Measurements from ENCODE around the gene PRSS22.

The PRSS22 gene

GRCh38 chr16:2828521-2828840, 29.5 kb downstream of the PRSS22 start:
- no peak for DNase-seq

DNA sequence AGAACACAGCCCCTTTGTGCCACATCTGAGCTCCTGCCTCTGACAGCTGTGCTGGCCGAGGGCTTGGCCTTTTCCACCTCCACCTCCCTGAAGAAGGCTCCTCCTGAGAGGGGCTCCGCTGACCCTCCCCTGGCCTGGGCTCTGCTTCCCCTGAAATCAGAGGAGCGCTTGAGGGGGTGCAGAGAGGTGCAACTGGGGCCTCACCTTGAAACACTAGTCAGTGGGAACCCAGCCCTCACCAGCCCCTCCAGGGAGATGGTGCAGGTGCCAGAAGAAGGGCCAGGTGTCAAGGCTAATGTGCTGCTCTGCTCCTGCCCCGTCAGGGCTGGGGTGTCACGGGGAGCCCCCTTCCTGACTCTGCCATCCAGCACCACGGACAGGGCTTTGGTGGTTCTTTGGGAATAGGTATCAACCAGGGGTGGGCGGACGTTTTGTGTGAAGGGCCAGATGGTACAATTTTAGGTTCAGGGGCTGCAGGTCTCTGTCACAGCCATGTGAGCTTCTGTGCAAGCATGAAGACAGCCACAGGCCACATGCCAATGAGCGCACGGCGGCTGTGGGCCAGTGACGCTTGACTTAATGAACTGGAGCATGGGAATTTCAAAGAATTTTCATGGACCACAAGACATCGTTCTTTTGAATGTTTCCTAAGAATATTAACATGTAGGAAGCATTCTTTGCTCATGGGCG, 30.0 kb downstream of the PRSS22 start:
- DNase-seq: no peak

- DNase-seq: no peak
These were observed 30.6 kb downstream of the PRSS22 start for GRCh38 chr16:2827374-2827791.

GRCh38 chr16:2826591-2827373, 31.2 kb downstream of the PRSS22 start:
- DNase-seq: no peak

DNA sequence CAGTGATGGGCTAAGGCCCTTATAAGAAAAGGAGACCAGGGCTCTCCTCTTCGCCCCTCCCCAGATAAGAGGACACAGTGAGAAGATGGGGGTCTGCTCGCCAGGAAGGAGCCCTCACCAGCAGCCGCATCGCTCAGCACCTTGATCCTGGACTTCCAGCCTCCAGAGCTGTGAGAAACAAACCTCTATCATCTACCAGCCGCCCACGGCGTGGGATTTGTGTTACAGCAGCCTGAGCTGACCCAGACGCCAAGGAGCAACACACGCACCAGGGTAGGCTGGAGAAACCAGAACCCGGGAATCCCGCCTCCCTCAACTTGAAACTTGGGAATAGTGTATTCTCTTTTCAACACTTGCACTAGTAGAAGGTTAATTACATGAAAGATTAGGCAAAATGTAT, 32.1 kb downstream of the PRSS22 start:
- no peak for DNase-seq

- DNase-seq: no peak
These were observed 32.8 kb downstream of the PRSS22 start for GRCh38 chr16:2825049-2825742.

DNA sequence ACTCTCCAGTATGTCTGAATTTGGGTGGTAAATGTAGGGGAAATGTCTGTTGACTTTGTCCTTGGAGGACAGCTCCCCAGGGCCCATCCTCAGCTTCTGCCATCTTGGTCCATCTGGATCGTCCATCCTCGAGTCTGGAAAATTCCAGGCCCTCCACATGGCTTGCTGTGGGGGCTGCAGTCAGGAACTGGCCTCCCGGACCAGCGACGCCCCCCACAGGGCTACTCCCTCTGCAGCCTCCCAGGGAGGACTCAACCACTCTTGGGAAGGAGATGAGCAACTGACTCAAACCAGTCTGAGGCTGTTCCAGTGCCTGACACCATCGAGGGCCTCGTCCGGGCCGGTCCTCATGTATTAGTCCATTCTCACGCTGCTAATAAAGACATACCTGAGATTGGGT, 33.3 kb downstream of the PRSS22 start:
- no peak for DNase-seq

- DNase-seq: no peak
These were observed 35.5 kb downstream of the PRSS22 start for GRCh38 chr16:2822496-2822895.

DNA sequence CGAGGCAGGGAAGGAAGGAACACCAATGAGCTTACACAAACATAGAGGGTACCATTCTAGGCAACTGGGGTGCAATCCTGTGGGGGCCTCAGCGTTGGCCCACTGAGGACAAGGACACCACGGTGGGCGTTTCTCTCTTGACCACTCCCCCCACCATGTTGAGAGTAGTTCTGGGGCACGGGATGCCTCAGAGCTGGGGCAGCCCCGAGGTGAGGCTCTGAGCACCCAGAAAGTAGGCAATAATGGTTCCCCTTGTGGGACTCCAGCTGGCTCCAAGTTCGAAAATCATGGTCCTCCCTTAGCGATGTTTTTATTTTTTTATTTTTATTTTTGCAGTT, 35.8 kb downstream of the PRSS22 start:
- DNase-seq: no peak

GRCh38 chr16:2821487-2822157, 36.3 kb downstream of the PRSS22 start:
- no peak for DNase-seq

DNA sequence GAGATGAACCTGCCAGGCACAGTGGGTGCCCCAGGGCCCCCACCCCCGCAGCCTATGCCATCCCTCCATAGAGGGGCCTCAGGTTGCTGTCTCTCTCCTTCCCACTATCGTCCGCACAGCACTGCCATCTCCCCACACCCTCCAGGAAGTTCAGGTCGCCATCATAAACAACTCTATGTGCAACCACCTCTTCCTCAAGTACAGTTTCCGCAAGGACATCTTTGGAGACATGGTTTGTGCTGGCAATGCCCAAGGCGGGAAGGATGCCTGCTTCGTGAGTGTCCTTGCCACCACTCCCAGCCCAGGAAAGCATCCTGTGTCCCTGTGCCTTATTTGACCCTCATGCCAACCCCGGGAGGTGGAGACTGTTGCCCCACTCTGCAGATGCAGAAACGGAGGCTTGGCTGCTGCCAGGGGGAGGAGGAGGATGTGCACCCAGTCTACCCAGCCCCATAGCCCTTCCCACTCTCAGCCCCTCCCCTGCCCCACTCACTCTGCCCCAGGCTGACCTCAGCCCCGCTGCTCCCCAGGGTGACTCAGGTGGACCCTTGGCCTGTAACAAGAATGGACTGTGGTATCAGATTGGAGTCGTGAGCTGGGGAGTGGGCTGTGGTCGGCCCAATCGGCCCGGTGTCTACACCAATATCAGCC, 37.0 kb downstream of the PRSS22 start:
- DNase-seq: no peak

- DNase-seq: no peak
These were observed 37.8 kb downstream of the PRSS22 start for GRCh38 chr16:2819939-2820835.

DNA sequence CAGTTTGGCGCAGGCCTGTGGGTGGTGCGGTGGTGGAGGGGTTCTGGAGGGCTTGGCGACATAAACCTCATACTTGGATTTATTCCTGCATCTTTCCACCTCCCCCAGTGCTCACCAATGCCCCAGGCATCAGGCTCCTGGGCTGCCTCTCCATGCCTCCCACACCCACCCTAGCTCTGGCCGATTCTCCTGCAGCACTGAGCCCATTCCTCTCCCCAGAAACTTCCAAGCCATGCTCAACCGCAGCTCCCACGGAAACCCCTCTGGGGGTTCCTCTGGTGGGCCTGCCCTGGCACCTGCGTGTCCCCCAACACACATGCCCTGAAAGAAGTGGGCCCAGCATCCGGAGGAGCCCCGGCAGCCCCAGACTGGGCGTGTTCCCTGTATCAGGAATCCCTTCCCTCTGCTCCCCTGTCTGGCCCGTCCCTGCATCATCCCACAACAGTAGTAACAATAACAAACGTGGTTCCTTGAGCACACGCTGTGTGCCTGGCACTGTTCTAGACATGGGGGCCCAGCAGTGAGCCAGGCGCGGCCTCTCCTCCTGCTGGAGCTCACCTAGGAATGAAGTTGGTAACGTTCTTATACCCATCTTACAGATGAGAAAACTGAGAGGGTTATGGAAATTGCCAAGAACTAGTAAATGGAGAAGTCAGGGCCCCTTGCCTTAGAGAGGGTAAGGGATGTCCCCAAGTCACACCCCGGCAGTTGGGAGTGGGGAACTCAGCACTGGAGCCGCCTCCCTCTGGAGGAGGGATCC, 38.6 kb downstream of the PRSS22 start:
- no peak for DNase-seq

DNA sequence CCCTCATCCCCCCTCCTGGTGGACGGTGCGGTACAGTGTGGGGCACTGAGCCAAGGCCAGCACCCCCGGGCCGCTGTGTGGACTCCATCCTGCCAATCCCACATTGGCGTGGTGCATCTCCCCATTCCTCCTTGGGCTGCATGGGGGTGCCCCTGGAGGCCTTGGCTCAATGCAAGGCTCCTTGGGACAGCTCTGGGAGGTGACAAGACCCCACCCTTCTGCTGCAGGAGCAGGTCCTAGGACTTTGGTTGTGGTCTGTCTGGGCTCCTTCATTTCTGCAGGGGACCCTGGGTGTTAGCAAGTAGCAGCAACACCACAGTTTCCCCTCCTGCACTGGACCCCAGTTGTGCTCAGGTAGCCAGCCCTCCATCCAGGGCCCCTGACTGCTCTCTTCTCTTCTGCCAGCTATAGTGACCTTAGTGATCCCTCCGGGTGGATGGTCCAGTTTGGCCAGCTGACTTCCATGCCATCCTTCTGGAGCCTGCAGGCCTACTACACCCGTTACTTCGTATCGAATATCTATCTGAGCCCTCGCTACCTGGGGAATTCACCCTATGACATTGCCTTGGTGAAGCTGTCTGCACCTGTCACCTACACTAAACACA, 39.6 kb downstream of the PRSS22 start:
- DNase-seq: no peak

DNA sequence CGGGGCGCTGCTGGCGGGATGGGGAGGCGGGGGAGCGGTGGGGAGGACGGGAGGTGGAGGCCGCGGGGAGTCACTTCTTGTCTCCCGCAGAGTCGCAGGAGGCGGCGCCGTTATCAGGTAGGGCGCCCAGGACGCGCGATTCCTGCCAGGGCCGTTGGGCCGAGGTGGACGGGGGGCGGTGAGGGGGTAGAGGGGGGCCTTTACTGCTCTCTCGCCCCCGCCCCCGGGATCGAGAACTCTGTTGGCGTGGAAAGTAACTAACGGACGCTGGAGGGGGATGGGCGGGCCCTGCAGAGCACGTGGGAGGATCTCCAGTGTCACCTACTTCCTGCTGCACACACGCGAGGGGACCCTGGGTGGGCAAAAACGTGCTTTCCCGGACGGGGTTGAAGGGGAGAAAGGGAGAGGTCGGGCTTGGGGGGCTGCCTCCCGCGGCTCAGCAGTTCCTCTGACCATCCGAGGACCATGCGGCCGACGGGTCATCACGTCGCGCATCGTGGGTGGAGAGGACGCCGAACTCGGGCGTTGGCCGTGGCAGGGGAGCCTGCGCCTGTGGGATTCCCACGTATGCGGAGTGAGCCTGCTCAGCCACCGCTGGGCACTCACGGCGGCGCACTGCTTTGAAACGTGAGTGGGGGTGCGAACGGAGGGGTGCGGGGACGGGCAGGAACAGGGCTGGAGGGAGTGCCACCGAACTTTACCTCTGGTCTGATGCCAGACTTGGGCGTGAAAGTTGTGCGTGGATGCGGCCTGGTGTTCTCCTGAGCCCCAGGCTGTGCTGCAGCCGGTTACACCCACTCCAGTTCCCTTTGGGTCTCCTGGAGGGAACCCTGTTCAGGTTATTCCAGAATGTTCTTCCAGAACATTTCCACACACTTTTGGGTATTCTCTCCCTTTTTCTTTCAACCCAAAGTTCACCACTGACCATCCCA, 40.4 kb downstream of the PRSS22 start:
- no peak for DNase-seq

DNA sequence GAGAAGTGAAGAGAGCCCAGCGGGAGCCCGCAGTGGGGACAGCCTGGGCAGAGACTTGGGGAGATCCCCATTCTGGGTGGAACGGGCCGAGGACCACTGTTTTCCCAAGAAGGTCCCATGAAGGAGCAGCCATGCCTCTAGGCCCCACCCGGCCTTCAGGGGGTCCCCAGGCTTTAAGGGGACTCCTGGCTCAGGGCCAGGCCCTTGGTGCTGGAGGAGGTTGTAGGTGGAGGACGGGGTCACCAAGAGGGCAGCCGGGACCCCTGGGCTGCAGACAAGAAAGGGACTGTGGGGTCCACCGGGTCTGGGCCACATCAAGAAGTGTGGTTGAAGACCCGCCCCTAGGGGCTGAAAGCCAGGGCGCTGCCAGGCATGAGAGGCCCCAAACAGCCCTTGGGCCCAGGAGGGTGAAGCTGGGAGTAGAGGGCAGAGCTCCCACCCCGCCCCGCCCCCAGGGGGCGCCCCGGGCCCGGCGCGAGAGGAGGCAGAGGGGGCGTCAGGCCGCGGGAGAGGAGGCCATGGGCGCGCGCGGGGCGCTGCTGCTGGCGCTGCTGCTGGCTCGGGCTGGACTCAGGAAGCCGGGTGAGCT, 41.1 kb downstream of the PRSS22 start, which contains the start of gene PRSS21:
Gene PRSS21 (plus strand): TSS at position 487 of the 589 bp plus-strand sequence. CDS start 32 bp downstream, at position 519.
- no peak for DNase-seq

DNA sequence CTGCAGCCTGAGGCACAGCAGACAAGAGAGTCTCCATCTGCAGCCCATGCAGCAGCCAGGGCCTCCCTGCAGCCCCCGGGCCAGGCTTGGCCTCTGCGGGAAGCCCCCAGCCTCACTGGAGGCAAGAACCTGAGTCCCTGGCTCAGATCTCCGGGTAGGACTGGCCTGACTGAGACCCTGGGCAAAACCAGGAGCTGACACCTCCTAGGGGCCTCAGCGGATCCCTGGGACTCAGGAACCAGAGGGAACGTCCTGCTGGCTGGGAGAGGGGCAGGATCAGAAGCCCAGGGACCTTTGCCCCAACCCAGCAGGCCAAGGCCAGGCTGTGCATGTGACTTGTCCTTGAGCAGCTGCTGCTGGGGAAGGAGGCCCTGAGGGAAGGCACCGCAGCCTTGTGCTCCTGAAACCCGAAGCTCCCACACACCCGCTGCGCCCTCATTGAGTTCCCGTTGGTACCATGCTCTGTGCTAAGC, 42.6 kb downstream of the PRSS22 start:
- no peak for DNase-seq

GRCh38 chr16:2814551-2815298, 43.2 kb downstream of the PRSS22 start:
- no peak for DNase-seq
